Activated T-helper 9 cell treated with anti-CD3 and anti-CD28 coated beads, Interleukin-2, amount 50 U/mL, for 16 hours (primary cell): Measurements from ENCODE around the gene C1QTNF1.
"Not testable (repeated sequence)": the region's sequence is repeated elsewhere in the genome, so short reads cannot be mapped to it uniquely, and the experiment has no call there.

ENCODE experiments used
- DNase-seq: peaks from one replicate; pipeline ENCODE4 v3.0.0-alpha.2; 2020; ENCODE audit warnings: low read depth

Gene C1QTNF1

GRCh38 chr17:79005063-79005861 is 18.7 kb upstream of the C1QTNF1 start:
- no peak for DNase-seq

- DNase-seq = no peak
Observed at GRCh38 chr17:79006046-79006445, 17.9 kb upstream of the C1QTNF1 start.

- DNase-seq = no peak
Observed at GRCh38 chr17:79006794-79007503, 17.0 kb upstream of the C1QTNF1 start.

GRCh38 chr17:79007504-79008381 is 16.2 kb upstream of the C1QTNF1 start:
- DNase-seq = no peak

- no peak for DNase-seq
Observed at GRCh38 chr17:79008666-79009387, 15.1 kb upstream of the C1QTNF1 start.

- peak; percentile 82 for DNase-seq
Observed at GRCh38 chr17:79009397-79010303, 14.3 kb upstream of the C1QTNF1 start, which contains the start of gene CANT1. Gene CANT1 (minus strand): TSS chr17:79009764. CDS start chr17:78997622, 12,142 bp downstream.

- DNase-seq = no peak
Observed at GRCh38 chr17:79010304-79010646, 13.7 kb upstream of the C1QTNF1 start.

- no peak for DNase-seq
Observed at GRCh38 chr17:79011451-79012147, 12.4 kb upstream of the C1QTNF1 start.

- no peak for DNase-seq
Observed at GRCh38 chr17:79012563-79013134, 11.3 kb upstream of the C1QTNF1 start.

GRCh38 chr17:79014158-79014758 is 9.7 kb upstream of the C1QTNF1 start:
- no peak for DNase-seq

- no peak for DNase-seq
Observed at GRCh38 chr17:79017546-79018369, 6.2 kb upstream of the C1QTNF1 start.

- no peak for DNase-seq
Observed at GRCh38 chr17:79018370-79018695, 5.6 kb upstream of the C1QTNF1 start.

- no peak for DNase-seq
Observed at GRCh38 chr17:79019261-79019631, 4.7 kb upstream of the C1QTNF1 start.

- no peak for DNase-seq
Observed at GRCh38 chr17:79019632-79020584, 4.1 kb upstream of the C1QTNF1 start.

GRCh38 chr17:79020631-79021301 is 3.2 kb upstream of the C1QTNF1 start:
- DNase-seq = no peak

GRCh38 chr17:79021929-79022328 is 2.0 kb upstream of the C1QTNF1 start:
- DNase-seq = not testable (repeated sequence)

- DNase-seq = no peak
Observed at GRCh38 chr17:79022507-79022991, 1.4 kb upstream of the C1QTNF1 start.
